K562 (cell line): Measurements from ENCODE around the gene EML2. TPM values are rescaled to one million over a fixed set of nuclear protein-coding genes. Genes with fewer than 3 reads are reported as not detected.

Experiments used
- BRD4 ChIP-seq: fragments of 200-600 bp; sonication (generic); IDR thresholded peaks from 2 replicates; pipeline ENCODE4 v1.6.1; 2017; ENCODE audit warnings: inconsistent platforms
- CEBPZ ChIP-seq: fragments of 150-350 bp; IDR thresholded peaks from 2 replicates; pipeline ENCODE4 v1.6.1; 2014; ENCODE audit warnings: low read depth, mild to moderate bottlenecking, low read length, borderline replicate concordance
- DPF2 ChIP-seq: fragments of 450-650 bp; IDR thresholded peaks from 2 replicates; pipeline ENCODE4 v1.6.1; 2016
- ELK1 ChIP-seq: sonication (generic); formaldehyde crosslinking; IDR thresholded peaks from 2 replicates; pipeline ENCODE4 v1.8.1; 2022; ENCODE audit warnings: missing genetic modification reagents
- FOXA3 ChIP-seq, 2 experiments: fragments of 450-650 bp in 1 of 2; sonication (generic) in 1 of 2; formaldehyde crosslinking; IDR thresholded peaks in 1 of 2; conservative IDR thresholded peaks in 1 of 2; 2 replicates each; pipeline versions ENCODE4 v1.4.0 to v1.8.0; 2020 to 2022; ENCODE audit warnings: mild to moderate bottlenecking in 2 of 2, missing genetic modification reagents in 1 of 2
- HEY1 ChIP-seq: fragments of 250-450 bp; sonication (Bioruptor Pico); IDR thresholded peaks from 2 replicates; pipeline ENCODE4 v1.5.0; 2020; ENCODE audit warnings: mild to moderate bottlenecking, moderate library complexity, borderline replicate concordance
- HMGN3 ChIP-seq: IDR thresholded peaks from 2 replicates; pipeline ENCODE4 v1.6.1; 2011; ENCODE audit warnings: borderline replicate concordance, low read depth, mild to moderate bottlenecking, mixed read lengths, low read length; ENCODE audit not compliant: insufficient read length; ENCODE audit errors: extremely low read depth
- JUNB ChIP-seq: fragments of 450-650 bp; formaldehyde crosslinking; conservative IDR thresholded peaks from 2 replicates; pipeline ENCODE4 v1.4.0; 2020; ENCODE audit warnings: mild to moderate bottlenecking
- NR3C1 ChIP-seq: sonication (generic); formaldehyde crosslinking; IDR thresholded peaks from 2 replicates; pipeline ENCODE4 v1.8.1; 2022; ENCODE audit warnings: missing genetic modification reagents
- PHB ChIP-seq: fragments of 250-450 bp; sonication (Bioruptor Pico); IDR thresholded peaks from 2 replicates; pipeline ENCODE4 v1.5.0; 2021
- SREBF1 ChIP-seq: fragments of 150-350 bp; IDR thresholded peaks from 2 replicates; pipeline ENCODE4 v1.6.1; 2014; ENCODE audit warnings: antibody characterized with exemption, low read depth, low read length, borderline replicate concordance
- U2AF1 ChIP-seq: fragments of 200-400 bp; formaldehyde crosslinking; optimal IDR thresholded peaks from 2 replicates; pipeline ENCODE3; 2017; ENCODE audit warnings: mild to moderate bottlenecking, low read depth, low read length, moderate library complexity
- ZBTB12 ChIP-seq: fragments of 250-450 bp; sonication (Bioruptor Pico); IDR thresholded peaks from 2 replicates; pipeline ENCODE4 v1.4.0; 2020
- ZBTB49 ChIP-seq: sonication (generic); formaldehyde crosslinking; IDR thresholded peaks from 2 replicates; pipeline ENCODE4 v1.8.0; 2022; ENCODE audit warnings: missing genetic modification reagents, mild to moderate bottlenecking, borderline replicate concordance
- ZBTB5 ChIP-seq: fragments of 450-650 bp; IDR thresholded peaks from 2 replicates; pipeline ENCODE4 v1.6.1; 2017; ENCODE audit warnings: antibody characterized with exemption
- polyA plus RNA-seq, 8 experiments: library from polyadenylated mRNA; depleted of rRNA in 4 of 8; stranded (reverse) in 5 of 8; unstranded in 3 of 8; fragments of >200 nt; fragmentation: Nextera tagmentation in 2 of 8; fragmentation: Illumina TruSeq in 1 of 8; extraction: Ambion mirVana in 2 of 8; extraction: Trizol in 1 of 8; gene quantifications; 2 replicates each; pipeline versions ENCODE4 v1.2.1 to v1.2.3, GENCODE V29; 2011 to 2014; ENCODE audit warnings: inconsistent platforms in 1 of 8, missing spikeins in 1 of 8
- total RNA-seq, 7 experiments: library from RNA; depleted of rRNA in 6 of 7; stranded (reverse); fragments of >200 nt in 6 of 7; fragmentation: Illumina TruSeq in 2 of 7; extraction: Trizol in 2 of 7; gene quantifications; 2 replicates each; pipeline versions ENCODE4 v1.2.1 to v1.2.3, GENCODE V29; 2011 to 2021; ENCODE audit warnings: low replicate concordance in 1 of 7

The EML2 gene
- total and polyA plus RNA-seq, 9 of the 15 experiments (the other 6 are each of a cell fraction or from before 2014, with no cell fraction given) = 2.6 to 69.6 (median 24.8) TPM

- TF ChIP-seq U2AF1 (no peak), ZBTB12 (peak; percentile 90), ELK1 (no peak), CEBPZ (peak; percentile 88), ZBTB5 (no peak), NR3C1 (no peak), PHB (CRISPR knock-in tag) (no peak), SREBF1 (0 out of 2 replicates have a peak, but pooled peaks have one; percentile 27), FOXA3 (CRISPR knock-in tag; conservative IDR thresholded peaks at IDR 0.05 in 1 of 2, IDR thresholded peaks at IDR 0.05 in 1 of 2) (0 out of 4 replicates have a peak, but pooled peaks of 1 of the 2 experiments have one; percentile 21), BRD4 (no peak), HMGN3 (no peak), DPF2 (no peak), HEY1 (CRISPR knock-in tag) (no peak), JUNB (no peak), ZBTB49 (CRISPR knock-in tag) (no peak)
Measured at GRCh38 chr19:45584332-45585157, 54.7 kb downstream of the EML2 start, which contains the start of gene OPA3 (continued).
